SHP77 treated with DMSO at 0.1 percent for 48 hours (cell line): ENCODE measurements around the gene UQCRH.
A peak's percentile ranks its signal among the peaks of the same experiment; 100 is the strongest.
"Not testable (repeated sequence)": the region's sequence is repeated elsewhere in the genome, so short reads cannot be mapped to it uniquely, and the experiment has no call there.

Experiments used
- DNase-seq: peaks from one replicate; lab custom pipeline; 2025; lab: John Stamatoyannopoulos, UW

The UQCRH gene

DNA sequence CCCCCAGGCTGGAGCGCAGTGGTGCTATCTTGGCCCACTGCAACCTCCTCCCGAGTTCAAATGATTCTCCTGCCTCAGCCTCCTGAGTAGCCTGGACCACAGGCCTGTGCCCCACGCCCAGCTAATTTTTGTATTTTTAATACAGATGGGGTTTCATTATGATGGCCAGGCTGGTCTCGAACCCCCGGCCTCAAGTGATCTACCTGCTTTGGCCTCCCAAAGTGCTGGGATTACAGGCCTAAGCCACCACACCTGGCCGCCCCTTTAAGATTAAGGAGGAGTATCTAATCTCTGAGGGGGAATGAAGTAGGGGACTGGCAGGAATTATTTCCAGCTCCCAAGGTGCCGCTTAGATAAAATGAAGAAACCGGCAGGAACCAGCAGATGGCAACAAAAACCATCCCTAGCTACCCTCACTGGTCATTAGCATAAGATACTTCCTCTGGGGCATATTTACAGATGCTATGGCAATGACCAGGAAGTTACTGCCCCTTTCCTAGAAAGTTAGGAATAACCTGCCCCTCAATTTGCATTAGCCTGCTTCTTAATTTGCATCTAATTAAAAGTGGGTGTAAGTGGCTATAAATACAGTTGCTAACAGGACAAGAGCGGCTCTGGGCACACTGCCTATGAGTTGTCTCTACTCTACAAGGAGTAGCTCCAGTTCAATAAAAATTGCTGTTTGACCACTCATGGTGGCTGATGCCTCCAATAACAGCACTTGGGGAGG lies 30.0 kb downstream of the UQCRH start:
- DNase-seq: peak; percentile 22

DNA sequence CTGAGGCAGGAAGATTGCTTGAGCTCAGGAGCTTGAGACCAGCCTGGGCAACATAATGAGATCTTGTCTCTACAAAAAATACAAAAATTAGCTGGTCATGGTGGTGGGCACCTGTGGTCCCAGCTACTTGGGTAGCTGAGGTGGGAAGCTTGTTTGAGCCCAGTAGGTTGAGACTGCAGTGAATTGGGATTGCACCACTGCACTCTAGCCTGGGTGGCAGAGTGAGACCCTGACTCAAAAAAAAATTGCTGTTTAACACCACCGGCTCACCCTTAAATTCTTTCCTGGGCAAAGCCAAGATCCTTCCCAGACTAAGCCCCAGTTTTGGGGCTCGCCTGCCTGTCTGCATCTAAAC lies 30.5 kb downstream of the UQCRH start:
- DNase-seq: no peak

- DNase-seq: no peak
These were observed 31.6 kb downstream of the UQCRH start for GRCh38 chr1:46335081-46335480.

DNA sequence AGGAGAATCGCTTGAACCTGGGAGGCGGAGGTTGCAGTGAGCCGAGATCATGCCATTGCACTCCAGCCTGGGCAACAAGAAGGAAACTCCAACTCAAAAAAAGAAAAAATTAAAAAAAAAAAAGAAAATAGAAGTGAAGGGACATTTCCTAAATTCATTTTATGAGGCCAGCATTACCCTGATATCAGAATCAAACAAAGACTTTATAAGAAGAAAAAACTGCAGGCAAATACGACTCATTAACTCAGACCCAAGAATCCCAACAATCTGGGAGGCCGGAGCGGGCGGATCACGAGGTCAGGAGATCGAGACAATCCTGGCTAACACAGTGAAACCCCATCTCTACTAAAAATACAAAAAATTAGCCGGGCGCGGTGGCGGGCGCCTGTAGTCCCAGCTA lies 33.9 kb downstream of the UQCRH start:
- DNase-seq: not testable (repeated sequence)

DNA sequence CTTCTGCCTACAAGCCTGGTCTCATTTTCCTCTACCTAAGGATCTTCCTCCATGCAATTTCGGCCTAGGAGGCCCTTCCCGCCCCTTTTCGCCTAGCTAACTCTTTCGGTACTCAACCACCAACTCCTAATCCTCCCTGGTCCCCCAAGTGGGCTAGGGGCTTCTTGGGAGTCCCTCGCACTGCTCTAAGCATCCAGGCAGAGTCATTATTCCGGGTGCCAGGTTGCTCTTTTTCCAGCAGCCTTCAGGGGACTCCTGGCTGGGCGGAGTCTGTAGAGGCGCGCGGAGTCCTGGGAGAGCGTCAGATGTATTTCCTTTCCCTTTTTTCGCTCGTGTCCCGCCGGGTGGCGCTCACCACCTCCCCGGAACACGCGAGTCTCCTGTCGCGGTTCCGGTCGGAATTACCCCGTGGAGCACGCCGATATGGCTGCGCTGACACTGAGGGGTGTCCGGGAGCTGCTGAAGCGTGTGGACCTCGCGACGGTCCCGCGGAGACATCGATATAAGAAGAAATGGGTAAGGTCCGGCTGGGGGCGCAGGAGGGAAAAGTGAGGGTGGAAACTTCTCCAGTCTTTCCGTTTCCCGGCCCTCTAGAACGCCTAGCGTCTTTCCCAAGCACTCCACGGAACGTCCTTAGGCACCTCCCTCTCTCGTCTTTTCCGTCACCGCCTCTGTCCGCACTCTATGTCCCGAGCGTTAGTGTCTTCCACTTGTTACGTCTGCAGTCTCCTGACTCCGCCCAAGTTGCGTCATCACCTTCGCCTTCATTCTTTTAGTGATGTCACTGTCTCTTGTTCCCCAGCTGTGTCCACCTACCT lies 37.1 kb downstream of the UQCRH start, which contains the start of gene NSUN4:
TSS of gene NSUN4 (plus strand) at position 404 of the 818 bp plus-strand sequence. CDS start at position 424, 20 bp downstream.
- DNase-seq: peak; percentile 85

- no peak for DNase-seq
These were observed 38.0 kb downstream of the UQCRH start for GRCh38 chr1:46341222-46342083.

- no peak for DNase-seq
These were observed 38.7 kb downstream of the UQCRH start for GRCh38 chr1:46342084-46342656.

DNA sequence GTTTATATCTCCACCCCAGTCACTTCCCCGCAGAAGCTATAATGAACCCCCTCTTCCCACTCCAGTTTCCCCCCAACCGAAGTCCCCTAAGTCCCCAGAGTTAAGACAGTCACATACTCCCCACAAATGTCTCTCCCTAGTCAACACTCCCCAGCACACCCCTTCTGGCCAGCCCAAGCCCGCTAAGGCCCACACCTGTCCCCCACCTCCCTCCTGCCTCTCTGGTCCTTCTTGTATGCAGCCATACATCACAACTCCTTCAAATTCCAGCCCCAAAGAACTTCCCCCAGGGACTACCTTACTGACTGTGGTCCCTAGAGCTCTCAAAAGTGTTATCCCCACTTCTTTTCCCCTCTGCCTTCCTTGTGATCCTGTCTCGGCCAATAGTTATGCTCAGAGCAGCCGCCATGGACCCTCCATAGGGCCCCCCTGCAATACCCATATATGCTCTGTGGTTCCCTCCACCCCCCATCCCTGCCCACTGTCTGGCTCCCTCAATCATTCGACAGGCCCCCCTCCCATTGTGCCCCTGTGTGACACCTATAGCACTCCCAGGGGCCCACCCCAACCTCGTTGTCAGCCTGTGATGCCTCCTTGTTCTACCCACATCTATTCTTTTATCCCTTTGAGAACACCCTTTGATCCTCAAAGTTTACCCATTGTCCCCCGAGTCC lies 39.3 kb downstream of the UQCRH start:
- DNase-seq: no peak

DNA sequence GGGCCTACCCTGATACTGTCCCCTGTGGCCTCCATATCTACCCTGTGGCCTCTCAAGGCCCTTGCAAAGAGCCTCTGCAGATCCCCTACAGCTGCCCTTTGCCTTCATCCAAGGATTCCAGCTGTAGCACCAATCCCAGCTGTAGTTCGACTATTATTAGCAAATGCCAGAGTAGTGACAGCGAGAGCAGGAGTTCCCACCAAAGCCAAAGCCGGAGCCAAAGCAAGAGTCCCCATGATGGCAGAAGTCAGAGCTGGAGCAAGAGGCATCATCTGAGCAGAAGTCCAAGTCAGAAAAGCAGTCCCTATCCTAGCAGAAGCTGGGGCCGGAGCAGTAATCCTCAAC lies 39.8 kb downstream of the UQCRH start:
- DNase-seq: no peak

GRCh38 chr1:46343705-46344104 lies 40.2 kb downstream of the UQCRH start:
- no peak for DNase-seq

GRCh38 chr1:46344481-46344880 lies 41.0 kb downstream of the UQCRH start:
- no peak for DNase-seq

- no peak for DNase-seq
These were observed 41.8 kb downstream of the UQCRH start for GRCh38 chr1:46345281-46345680.

DNA sequence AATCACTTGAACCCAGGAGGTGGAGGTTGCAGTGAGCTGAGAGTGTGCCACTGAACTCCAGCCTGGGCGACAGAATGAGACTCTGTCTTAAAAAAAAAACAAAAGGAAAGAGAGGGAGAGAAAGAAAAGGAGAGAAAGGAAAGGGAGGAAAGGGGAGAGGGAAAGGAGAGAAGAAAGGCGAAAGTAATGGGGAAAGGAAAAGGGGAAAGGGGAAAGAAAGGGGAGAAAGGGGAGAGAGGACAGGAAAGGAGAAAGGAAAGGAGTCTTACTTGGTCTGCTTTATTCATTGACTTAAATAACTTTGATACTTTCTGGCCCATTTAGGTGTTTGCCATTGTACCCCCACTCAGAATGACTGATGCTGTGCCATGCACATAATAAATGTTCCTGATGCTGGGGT lies 48.9 kb downstream of the UQCRH start:
- no peak for DNase-seq

GRCh38 chr1:46355920-46356319 lies 52.4 kb downstream of the UQCRH start:
- DNase-seq: not testable (repeated sequence)

- no peak for DNase-seq
These were observed 58.7 kb downstream of the UQCRH start for GRCh38 chr1:46362158-46362557.

DNA sequence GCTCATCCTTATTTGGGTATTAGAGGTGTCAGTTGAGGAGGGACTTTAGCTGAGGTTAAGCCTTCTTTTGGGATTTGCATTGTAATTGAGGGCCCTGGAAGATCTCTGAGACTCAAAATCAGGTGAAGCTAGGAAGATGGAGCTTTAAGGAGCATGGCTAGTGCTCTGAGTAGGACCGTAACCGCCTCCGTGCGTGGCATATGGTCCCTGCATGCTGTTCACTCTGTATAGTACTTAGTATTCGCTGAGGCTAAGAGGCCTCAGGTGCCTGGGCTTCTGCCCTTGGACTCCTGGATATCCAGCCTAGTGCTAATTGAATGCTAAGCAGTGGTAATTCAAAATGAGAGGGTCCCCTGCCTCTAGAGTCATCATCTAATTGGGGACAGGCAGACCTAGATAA lies 59.6 kb downstream of the UQCRH start:
- DNase-seq: no peak

GRCh38 chr1:46364612-46365011 lies 61.1 kb downstream of the UQCRH start:
- no peak for DNase-seq

DNA sequence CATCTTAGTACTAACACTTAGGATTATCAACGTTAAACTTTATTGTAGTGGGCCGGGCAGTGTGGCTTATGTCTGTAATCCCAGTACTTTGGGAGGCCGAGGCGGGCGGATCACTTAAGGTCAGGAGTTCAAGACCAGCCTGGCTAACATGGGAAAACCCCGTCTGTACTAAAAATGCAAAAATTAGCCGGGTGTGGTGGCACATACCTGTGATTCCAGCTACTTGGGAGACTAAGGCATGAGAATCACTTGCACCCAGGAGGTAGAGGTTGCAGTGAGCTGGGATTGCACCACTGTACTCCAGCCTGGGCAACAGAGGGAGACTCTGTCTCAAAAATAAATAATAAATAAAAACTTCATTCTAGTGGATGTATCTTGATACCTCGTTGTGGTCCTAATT lies 62.3 kb downstream of the UQCRH start:
- not testable (repeated sequence) for DNase-seq
